Measurements from ENCODE around the gene UBR1. TPM values are rescaled to one million over a fixed set of nuclear protein-coding genes. Genes with fewer than 3 reads are reported as not detected.

Gene UBR1
- total RNA-seq, 2 experiments from 2014 or later, result 19.8 to 33.5 TPM

- Histone ChIP-seq H4K20me1 (ENCODE audit: insufficient read depth, low read length) (no peaks in the 10 kb centered on the region), H3K27ac (ENCODE audit: low read depth, low read length, poor library complexity, severe bottlenecking) (no peak overlapping the region), H3K4me3 (ENCODE audit: low read depth, low read length, poor library complexity, severe bottlenecking) (no peak overlapping the region), H3K4me1 (ENCODE audit: insufficient read depth, low read length, poor library complexity, severe bottlenecking) (no peaks in the 10 kb centered on the region), H3K79me2 (ENCODE audit: insufficient read depth, low read depth, low read length) (no peaks in the 10 kb centered on the region), H3K9me2 (ENCODE audit: insufficient read depth, low read length) (no peaks in the 10 kb centered on the region), H2AFZ (ENCODE audit: low read length) (no peak overlapping the region), H3K36me3 (ENCODE audit: insufficient read depth, low read length) (peaks cover 25% of the 10 kb centered on the region), H3K4me2 (ENCODE audit: low read length) (no peak overlapping the region), H3K9me3 (ENCODE audit: low read length) (no peaks in the 10 kb centered on the region)
- POLR2A ChIA-PET, result interaction anchor here (0.7 kb wide), 1 partner anchor 46 kb away, joined by 4 read pairs; no protein-coding TSS in a partner anchor
- BruUV-seq (replicated peaks), result no TSS peak
- TF ChIP-seq CTCF (conservative IDR thresholded peaks at IDR 0.05; ENCODE audit: low read length) (no peak), EZH2phosphoT487 (IDR thresholded peaks at IDR 0.05; ENCODE audit: borderline replicate concordance, low read depth, low read length) (no peak)
- CTCF ChIA-PET (ENCODE audit: unreplicated experiment), result interaction anchor here (0.5 kb wide), 1 partner anchor 121 kb away, joined by 3 read pairs; no protein-coding TSS in a partner anchor
- intact Hi-C loops (cut with micrococcal nuclease; ENCODE audit: unreplicated experiment), result no loop called here
- DNase-seq (ENCODE audit: low spot score), result no peak
These were observed 165.3 kb downstream of the UBR1 start for GRCh38 chr15:42940527-42940926.

DNA sequence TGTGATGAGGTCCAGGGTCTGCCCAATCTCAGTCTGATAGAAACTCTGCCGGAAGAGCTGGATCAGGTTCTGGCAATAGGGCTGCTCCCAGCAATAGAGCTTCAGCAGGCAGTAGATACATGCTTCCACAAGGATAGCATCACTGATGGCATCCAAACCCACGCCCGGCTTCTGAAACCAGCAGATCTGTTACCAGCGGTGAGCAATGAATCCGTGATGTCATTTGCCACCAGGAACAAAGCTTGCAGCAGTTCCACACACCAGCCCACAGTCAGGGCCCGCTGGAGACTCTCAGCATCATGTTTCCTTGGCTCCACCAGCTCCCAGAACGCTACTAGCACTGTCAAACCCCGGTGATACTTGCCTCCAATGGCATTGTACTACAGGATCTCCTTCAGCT lies 166.0 kb downstream of the UBR1 start:
- no peak for DNase-seq (ENCODE audit: low spot score)
- no peak overlapping the region for H3K4me2 ChIP-seq (ENCODE audit: low read length)
- no peaks in the 10 kb centered on the region for H4K20me1 ChIP-seq (ENCODE audit: insufficient read depth, low read length)
- no TSS peak for BruUV-seq (replicated peaks)
- no peak overlapping the region for H3K27ac ChIP-seq (ENCODE audit: low read depth, low read length, poor library complexity, severe bottlenecking)
- CTCF ChIA-PET (ENCODE audit: unreplicated experiment), result no interaction called here
- intact Hi-C loops (cut with micrococcal nuclease; ENCODE audit: unreplicated experiment), result no loop called here
- no peaks in the 10 kb centered on the region for H3K4me1 ChIP-seq (ENCODE audit: insufficient read depth, low read length, poor library complexity, severe bottlenecking)
- POLR2A ChIA-PET, result no interaction called here
- no peak for TF ChIP-seq EZH2phosphoT487 (IDR thresholded peaks at IDR 0.05; ENCODE audit: borderline replicate concordance, low read depth, low read length)
- no peak for TF ChIP-seq CTCF (conservative IDR thresholded peaks at IDR 0.05; ENCODE audit: low read length)
- H3K79me2 ChIP-seq (ENCODE audit: insufficient read depth, low read depth, low read length), result no peaks in the 10 kb centered on the region
- H3K36me3 ChIP-seq (ENCODE audit: insufficient read depth, low read length), result peaks cover 18% of the 10 kb centered on the region
- no peak overlapping the region for H2AFZ ChIP-seq (ENCODE audit: low read length)
- no peak overlapping the region for H3K4me3 ChIP-seq (ENCODE audit: low read depth, low read length, poor library complexity, severe bottlenecking)
- no peaks in the 10 kb centered on the region for H3K9me2 ChIP-seq (ENCODE audit: insufficient read depth, low read length)
- no peaks in the 10 kb centered on the region for H3K9me3 ChIP-seq (ENCODE audit: low read length)

DNA sequence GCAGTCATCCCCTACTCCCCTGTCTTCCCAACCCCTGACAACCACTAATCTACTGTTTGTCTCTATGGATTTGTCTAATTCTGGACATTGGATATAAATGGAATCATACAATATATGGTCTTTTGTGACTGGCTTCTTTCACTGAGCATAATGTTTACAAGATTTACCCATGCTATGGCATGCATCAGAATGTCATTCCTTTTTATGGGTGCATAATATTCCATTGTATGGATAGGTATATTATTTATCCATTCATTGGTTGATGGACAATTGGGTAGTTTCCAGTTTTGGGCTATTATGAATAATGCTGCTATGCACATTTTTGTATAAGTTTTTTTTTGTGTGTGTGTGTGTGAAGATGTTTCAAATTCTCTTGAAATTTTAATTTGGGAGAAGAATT lies 168.7 kb downstream of the UBR1 start:
- Histone ChIP-seq H3K36me3 (ENCODE audit: insufficient read depth, low read length) (no peaks in the 10 kb centered on the region), H3K79me2 (ENCODE audit: insufficient read depth, low read depth, low read length) (no peaks in the 10 kb centered on the region), H3K9me3 (ENCODE audit: low read length) (no peaks in the 10 kb centered on the region), H2AFZ (ENCODE audit: low read length) (no peak overlapping the region), H4K20me1 (ENCODE audit: insufficient read depth, low read length) (no peaks in the 10 kb centered on the region), H3K27ac (ENCODE audit: low read depth, low read length, poor library complexity, severe bottlenecking) (no peak overlapping the region), H3K4me3 (ENCODE audit: low read depth, low read length, poor library complexity, severe bottlenecking) (no peak overlapping the region), H3K4me1 (ENCODE audit: insufficient read depth, low read length, poor library complexity, severe bottlenecking) (no peaks in the 10 kb centered on the region), H3K9me2 (ENCODE audit: insufficient read depth, low read length) (no peaks in the 10 kb centered on the region), H3K4me2 (ENCODE audit: low read length) (no peak overlapping the region)
- DNase-seq (ENCODE audit: low spot score), result no peak
- intact Hi-C loops (cut with micrococcal nuclease; ENCODE audit: unreplicated experiment), result no loop called here
- ChIA-PET POLR2A (interaction anchor here (0.6 kb wide), 1 partner anchor 230 kb away, joined by 4 read pairs; no protein-coding TSS in a partner anchor), CTCF (ENCODE audit: unreplicated experiment) (no interaction called here)
- BruUV-seq (replicated peaks), result no TSS peak
- TF ChIP-seq EZH2phosphoT487 (IDR thresholded peaks at IDR 0.05; ENCODE audit: borderline replicate concordance, low read depth, low read length) (no peak), CTCF (conservative IDR thresholded peaks at IDR 0.05; ENCODE audit: low read length) (no peak)

All from OCI-LY7 (cell line).